Measurements from ENCODE around the gene IL16.

Gene IL16

DNA sequence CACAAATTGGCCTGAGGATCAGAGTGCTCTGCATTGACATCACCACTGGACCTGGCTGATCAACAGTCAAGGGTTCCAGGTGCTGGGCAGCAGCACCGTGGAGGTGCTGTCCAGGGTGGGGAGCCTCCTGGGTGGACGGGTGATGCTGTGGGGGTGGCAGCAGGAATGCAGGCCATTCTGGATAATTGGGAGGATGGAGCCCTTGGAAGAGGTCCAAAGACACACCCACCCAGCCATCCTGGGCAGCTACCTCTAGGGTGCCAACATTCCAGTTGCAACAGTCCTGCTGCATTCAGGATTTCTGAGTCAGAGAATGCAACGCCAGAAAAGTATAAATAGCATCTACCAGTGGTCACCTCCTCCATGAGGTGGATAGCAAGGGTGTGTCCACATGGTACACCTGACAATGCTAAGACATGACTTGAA, 100.5 kb downstream of the IL16 start:
- DNase-seq = no peak

DNA sequence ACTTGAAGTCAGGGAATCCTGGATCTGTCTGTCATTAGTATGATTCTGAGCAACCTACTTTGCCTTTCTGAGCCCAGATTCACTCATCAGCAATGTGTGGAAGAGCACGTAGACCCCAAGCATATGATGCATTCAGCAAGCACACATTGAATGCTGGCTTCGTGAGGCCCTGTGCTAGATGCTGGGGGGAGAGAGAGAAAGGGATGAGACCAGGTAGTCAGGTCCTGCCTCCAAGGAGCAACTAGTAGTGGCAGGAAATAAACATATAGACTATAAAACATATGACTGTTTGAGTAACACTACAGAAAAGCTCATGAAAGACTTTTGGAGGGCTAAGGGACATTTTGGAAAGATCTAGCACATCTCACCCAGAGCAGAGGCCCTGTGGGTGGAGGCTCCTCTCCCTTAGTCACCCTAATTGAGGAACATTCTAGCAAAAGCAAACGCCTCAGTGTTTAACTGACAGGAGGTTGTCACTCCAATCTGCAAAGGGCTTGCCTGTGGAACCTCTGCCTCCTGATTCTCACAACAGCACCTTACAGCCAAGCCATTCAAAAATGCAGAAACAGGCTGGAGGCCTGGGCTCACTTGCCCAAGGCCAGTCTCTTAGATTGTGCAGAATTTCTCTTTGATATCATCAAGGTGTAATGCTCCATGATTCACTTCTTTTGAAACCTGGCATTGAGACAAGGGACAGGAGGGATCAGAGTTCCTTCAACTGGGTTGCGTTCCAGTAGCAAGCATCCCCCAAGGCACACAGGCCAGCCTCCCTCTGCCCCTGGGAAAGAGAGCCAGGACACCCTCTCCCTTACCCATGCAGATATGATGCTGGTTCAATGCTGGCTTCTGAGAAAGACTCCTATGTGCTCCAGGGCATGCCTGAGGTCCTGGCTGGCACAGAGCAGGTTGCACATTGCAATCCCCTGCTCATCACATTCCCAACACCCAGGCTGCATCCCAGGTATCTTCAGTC, 101.2 kb downstream of the IL16 start:
- no peak for DNase-seq

DNA sequence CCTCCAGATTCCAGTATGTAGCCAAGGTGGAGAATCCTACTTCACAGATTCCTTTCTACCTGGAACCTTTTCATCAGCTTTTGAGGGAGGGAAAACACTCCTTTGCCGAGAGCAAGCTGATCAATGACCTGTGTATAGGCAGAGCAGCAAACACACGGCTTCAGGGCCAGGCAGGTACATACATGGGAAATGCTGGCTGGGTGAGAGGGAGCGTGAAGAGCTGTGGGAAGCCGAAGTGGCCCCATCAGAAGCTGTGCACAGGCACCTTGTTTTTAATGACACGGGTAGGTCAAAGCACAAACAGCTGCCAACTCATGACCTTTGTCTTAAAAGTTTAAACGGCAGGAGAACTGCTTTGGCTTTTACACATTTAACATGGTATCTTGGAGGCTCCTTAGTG, 101.9 kb downstream of the IL16 start:
- DNase-seq = no peak

DNA sequence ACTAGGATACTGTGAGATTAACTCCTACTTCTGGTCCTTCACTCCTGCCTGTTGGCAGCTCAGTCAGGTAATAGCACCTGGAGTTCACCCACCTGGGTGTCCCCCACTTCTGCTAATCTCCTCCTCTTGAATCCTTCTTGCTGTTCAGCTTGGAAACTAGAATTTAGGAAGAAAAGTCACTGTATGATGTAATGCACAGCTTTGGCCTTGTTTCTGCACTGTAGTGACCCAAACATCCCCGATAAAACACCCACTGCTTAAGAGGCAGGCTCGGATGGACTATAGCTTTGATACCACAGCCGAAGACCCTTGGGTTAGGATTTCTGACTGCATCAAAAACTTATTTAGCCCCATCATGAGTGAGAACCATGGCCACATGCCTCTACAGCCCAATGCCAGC, 102.5 kb downstream of the IL16 start:
- no peak for DNase-seq

DNA sequence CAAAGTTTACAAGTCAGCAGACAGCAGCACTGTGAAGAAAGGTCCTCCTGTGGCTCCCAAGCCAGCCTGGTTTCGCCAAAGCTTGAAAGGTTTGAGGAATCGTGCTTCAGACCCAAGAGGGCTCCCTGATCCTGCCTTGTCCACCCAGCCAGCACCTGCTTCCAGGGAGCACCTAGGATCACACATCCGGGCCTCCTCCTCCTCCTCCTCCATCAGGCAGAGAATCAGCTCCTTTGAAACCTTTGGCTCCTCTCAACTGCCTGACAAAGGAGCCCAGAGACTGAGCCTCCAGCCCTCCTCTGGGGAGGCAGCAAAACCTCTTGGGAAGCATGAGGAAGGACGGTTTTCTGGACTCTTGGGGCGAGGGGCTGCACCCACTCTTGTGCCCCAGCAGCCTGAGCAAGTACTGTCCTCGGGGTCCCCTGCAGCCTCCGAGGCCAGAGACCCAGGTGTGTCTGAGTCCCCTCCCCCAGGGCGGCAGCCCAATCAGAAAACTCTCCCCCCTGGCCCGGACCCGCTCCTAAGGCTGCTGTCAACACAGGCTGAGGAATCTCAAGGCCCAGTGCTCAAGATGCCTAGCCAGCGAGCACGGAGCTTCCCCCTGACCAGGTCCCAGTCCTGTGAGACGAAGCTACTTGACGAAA, 103.1 kb downstream of the IL16 start:
- DNase-seq = no peak

DNA sequence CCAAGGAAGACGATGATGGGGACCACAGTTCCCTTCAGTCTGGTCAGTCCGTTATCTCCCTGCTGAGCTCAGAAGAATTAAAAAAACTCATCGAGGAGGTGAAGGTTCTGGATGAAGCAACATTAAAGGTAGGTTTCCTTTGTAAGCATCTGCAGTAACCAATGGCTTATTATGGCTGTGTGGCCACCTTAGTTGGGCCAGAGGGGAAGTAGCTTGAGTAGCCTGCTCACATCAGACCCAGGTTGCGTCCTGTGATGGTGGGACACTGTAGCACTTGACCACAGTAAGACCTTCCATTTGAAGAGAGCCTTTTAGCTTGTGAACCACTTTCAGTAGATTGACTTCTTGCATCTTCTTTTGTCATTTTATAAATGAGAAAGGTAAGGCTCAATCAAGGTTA, 104.7 kb downstream of the IL16 start:
- no peak for DNase-seq

DNA sequence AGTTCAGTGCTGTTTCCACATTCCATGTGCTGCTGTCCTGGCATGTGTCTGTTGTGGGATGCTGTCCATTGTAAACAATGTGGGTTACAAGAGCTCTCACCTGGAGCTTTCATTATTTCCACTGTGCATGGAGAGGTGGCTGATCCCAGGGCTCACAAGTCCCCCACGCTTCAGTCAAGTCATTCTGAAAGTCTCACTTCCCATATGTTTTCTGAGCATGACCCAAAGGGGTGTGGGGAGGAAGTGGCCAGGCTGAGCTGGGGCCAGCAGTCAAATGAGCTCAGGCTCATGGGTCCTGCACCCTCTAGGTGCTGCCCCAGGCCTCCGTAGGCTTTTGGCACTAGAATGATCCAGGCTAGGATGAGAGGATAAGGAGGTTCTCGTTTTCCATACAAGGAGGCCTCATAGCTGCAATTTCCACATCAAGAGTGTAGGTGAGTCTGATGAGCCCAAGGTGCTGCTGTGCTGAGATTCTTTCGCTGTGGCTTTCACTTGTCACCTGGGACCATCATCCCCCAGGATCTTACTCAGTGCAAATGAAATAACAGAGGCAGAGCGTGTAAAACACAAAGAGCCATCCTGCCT, 105.2 kb downstream of the IL16 start:
- DNase-seq = no peak

DNA sequence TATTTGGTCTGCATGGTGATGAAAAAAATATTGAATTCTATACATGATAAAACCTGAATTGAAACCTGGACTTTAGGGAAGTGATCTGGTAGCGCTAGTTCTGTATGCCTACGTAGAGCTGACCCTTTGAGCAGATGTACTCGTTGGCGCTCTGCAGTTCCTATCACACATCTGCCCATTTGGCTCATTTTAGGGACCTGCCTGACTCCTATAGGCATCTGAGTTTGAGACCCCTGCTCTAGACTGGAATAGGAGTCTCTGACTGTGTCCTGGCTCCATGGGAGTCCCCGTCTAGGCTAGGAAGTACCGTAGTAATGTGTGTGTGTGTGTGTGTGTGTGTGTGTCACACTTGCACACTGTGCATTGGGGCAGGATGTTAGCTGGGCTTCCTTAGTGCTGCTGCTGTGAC, 106.0 kb downstream of the IL16 start:
- DNase-seq = no peak

DNA sequence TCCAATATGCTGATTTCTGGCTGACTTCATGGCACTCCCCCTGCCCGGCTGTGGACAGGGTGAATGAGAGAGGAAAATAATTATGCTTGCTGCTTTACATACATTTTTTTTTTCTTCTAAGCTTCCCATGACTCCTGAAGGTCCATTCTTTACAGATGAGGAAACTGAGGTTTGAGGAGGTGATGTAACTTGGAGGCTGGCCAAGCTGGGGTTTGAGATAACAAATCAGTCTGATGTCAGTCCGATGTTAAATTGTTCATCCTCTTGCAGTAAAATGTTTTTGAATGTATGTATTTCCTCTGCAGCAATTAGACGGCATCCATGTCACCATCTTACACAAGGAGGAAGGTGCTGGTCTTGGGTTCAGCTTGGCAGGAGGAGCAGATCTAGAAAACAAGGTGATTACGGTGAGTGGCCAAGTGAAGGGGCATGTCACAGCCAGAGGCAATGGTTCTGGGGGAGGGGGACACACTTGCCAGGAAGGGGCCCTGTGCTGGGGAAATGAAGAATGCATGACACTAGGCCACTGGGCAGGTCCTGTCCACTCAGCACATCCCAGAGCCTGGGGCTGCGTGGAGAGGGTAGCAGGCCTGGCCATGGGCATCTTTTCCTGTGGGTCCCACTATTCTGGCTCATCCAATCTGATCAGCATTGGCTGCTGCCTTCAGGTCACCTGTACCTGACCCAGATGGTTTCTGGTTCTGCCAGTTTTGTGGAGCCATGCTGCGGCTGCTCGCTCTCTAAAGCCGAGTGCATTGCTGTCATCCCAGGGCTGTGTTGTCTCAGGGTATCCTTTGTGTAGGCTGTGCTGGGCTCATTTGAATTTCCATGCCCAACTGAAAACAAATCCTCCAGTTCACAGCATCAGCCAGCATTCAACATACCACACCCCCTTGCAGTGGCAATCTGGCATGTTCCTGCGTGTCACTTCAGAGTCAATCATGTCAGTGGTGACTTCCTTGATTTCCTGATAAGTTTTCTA, 106.9 kb downstream of the IL16 start:
- DNase-seq = no peak

DNA sequence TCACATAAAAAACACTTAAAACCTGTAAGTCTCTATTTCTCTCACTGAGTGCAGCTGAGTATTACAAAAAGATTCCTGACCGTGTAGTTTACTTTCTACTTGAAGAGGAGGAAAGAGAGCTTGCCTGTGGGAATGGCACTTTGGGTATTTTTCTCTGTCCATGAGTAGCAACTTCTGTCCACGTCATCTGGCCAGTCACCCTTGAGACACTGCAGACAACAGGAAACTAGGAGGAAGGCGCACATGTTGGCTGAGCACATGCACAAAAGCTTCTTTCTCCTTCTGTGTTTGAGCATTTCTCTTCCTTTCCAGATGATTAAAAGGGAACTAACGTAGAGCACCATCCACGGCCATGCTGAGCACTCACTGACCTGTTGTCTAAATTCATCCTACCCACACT, 107.5 kb downstream of the IL16 start:
- no peak for DNase-seq

DNA sequence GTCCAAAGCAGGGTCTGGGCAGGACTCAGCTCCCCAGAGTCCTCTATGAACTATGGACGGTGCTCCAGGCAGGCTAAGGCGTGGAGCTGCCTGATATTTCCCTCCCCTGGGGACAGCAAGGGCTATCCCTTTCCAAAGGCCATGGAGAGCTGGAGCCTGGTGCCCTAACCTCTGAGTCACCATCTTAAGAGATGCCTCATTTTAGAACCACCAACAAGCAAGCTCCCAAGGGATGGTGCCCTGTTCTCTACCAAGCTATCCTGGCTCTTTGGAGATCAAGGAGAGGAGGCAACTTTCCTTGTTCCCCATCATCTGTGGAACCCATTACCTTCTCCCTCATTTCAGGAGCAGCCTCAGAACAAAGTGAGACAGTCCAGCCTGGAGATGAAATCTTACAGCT, 111.6 kb downstream of the IL16 start:
- DNase-seq = no peak

DNA sequence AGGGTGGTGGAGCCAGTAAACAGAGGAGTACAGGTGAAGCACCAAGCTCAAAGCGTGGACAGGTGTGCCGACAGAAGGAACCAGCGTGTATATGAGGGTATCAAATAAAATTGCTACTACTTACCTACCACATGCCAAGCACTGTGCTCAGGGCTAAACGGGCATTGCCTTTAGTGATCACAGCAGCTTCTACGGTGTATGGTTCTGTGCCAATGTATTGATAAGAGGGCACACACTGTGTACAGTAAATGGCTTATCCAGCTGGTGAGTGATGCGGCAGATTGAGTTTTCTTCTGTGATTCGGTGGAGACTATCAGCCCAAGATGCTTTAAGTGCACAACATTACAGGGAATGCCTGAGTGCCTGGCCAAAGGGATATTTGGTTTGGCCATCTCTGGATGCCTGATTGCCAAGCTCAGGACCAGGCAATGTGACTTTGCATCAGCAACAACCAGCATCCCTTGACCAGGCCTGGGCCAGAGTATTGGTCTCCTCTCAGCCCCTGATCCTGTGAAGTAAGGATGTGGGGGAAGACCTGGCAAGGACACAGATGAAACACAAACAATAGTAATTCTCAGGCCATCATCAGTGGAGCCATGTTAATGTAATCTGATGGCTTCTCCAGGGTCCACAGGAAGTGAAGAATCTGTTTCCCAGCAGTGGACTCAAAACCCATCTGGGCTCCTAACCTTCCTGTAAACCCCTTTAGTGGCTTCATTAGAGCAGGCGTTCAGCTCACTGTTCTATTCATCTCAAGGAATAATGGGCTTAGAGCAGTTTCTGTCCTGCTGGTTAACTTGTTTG, 113.2 kb downstream of the IL16 start:
- no peak for DNase-seq

DNA sequence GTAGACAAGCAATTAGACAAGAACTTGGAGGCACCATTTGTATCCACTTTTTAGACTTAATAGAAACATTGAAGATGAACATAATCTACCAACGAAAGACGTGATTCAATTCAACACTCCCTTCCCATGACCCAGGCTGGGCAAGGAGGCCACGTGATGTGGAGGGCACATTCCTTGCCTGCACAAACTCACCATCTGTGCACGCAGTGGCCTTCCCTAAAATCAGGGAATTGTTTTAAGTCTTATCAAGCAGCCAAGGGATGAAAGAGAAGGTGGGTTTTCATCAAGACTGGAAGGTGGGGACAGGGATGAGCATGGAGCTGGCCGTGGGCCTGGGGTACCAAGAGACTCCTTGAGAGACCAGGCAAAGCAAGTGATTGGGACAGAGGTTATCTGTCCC, 113.8 kb downstream of the IL16 start:
- no peak for DNase-seq

DNA sequence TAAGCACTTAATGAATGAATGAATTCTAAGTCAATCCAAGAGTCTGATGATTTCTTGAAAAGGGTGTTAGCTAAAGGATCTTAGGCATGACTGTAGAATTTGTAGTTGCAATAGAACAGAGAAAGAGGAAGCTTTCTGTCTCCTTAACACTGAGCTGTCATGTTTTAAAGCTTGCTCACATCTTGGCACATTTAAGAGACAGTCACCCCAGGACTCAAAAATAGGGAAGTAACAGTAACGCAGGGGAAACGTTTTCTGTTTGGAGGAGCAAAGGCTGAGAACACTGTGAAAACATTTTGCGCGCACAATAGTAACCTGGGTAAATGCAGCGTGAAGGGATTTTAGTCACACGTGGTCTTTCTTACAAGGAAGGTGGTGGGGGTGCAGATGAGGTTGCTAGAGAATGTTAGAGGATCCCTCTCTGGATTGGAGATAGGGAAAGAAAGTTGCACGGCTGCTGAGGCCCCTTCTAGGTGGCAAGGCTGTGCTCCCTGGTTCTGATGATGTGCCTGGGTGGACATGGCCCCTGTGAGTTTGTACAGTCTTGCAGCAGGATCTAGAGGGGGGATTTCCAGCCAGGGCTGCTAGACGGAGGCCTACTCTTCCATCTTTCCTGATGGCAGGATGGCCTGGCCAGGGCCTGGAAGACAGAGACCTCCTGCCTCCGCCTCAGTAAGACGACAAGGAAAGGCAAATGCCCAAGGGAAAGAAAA, 115.2 kb downstream of the IL16 start:
- DNase-seq = peak; percentile 25

DNA sequence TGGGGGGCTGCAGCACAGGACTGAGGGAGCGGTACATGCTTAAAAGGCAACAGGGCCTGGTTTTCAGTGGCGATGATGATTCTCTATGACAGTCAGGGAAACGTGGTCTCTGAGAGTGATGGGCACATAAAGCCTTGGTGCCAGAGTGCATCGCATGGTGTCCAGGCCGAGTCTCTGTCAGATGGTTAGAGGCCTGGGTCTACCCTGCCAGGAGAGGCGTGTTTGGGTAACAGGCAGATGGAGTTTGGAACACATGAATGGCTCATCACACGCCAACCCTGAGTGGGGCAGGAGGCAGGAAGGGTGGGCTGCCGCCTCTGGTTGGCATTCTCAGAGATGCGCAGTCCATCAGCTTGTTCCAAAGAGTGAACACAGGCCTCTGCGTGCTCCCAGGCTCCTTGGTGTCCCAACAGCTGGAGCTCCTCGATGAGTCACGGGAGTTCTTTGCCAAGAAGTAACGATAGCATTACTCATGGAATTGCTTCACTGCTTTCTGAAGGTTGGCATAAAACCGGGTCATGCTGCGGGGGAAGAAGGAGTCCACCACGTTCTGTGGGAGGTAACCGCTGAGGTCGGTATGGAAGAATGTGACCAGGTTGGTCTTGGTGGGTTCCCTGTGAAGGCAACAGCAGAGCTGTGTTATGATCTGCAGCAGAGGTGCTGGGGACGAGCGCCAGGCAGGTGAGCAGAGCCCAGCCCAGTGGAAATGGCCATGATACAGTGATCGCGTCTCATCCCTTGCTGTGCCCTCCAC, 116.3 kb downstream of the IL16 start:
- no peak for DNase-seq

DNA sequence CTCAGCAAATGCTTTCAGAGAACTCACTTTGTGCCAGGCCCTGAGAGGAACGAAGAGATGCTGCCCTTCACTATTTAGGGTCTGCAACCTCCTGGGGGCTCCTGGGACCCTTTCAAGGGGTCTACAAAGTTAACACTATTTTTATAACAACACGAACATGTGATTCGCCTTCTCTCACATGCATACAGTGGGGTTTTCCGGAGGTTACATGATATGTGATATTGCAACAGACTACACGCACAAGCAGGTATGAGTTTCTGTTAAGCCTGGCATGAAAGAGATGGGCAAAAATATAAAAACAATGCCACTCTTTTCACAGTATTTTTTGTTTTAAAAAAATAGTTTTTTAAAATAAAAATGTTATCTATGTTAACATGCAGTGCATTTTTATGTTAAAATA, 117.0 kb downstream of the IL16 start:
- DNase-seq = no peak

DNA sequence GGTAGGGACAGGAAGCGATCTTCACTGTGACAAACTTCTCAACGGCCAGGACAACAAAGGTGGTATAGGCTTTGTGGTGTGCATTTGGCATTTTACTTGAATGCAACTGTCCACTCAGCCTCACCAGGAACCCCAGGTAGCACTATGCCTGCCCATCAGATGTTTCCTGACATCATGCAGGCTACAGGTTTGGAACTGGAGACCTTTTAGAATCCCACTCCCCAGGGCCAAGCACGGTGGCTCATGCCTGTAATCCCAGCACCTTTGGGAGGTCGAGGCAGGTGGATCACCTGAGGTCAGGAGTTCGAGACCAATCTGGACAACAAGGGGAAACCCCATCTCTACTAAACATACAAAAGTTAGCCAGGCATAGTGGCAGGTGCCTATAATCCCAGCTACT, 117.7 kb downstream of the IL16 start:
- no peak for DNase-seq

DNA sequence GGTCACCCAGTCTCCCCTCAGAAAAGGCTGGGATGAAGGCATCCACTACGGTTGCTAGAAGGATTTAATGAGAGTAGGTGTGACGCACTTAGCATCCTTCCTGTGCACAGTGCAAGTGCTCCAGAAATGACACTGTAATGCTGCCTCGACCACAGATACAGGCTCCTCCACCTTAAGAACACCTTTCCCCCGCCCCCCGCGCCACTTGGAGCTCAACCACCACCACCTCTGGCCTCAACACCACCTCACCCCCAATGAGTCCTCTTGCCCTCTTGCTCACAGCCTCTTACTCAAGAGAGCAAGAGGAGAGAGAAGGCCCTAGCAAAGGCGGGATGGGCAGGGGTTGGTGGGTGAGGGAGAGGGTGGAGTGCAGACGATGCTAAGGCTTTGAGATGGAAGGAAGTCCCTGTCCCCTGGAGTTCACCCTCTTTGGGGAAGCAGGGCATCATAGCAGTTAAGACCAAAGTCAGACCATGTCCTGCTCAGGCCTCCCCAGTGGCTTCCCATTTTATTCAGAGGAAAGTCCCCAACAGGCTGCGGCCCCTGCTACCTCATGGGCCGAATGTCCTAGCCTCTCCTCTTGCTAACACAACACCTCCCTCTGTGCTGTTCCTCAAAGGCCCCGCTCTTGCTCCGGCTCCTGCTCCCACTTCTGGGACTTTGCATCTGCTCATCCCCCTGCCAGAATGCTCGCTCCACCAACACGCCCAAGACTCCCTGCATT, 118.9 kb downstream of the IL16 start:
- DNase-seq = no peak

DNA sequence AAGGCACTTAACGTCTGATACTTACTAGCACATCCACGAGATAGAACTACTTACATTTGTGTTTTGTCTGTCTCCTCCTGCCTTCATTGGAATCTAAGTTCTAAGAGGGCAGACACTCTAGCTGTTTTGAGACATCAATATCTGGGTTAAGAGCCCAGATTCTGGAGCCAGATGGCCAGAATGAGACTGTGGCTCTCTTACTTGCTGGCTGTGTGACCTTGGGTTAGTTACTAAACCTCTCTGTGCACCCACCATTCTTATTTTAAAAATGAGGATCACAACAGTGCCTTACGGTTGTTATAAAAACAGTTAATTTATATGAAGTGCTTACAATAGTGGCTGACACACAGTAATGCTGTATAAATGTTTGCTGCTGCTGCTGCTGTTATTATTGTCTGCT, 119.6 kb downstream of the IL16 start:
- DNase-seq = no peak

DNA sequence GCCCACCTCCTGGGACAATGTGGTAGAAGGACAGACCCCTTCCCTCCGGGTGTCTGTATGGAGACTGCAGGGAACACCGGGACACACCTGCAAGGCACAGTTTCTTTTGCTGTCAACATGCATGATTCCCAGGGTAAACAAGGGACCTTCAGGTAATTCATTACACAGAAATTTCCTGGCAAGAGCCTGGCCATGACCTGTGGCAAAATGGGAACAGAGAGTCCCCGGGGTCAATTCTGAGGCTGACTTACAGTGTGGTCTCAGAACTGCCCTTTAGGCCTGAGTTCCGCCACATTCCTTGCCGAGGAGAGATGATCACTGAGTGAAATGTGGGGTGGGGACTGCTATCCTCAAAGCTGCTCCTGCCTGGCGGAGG, 121.0 kb downstream of the IL16 start:
- no peak for DNase-seq
